Measurements from ENCODE around the gene SRD5A3.
A peak's percentile ranks its signal among the peaks of the same experiment; 100 is the strongest.

The SRD5A3 gene

DNA sequence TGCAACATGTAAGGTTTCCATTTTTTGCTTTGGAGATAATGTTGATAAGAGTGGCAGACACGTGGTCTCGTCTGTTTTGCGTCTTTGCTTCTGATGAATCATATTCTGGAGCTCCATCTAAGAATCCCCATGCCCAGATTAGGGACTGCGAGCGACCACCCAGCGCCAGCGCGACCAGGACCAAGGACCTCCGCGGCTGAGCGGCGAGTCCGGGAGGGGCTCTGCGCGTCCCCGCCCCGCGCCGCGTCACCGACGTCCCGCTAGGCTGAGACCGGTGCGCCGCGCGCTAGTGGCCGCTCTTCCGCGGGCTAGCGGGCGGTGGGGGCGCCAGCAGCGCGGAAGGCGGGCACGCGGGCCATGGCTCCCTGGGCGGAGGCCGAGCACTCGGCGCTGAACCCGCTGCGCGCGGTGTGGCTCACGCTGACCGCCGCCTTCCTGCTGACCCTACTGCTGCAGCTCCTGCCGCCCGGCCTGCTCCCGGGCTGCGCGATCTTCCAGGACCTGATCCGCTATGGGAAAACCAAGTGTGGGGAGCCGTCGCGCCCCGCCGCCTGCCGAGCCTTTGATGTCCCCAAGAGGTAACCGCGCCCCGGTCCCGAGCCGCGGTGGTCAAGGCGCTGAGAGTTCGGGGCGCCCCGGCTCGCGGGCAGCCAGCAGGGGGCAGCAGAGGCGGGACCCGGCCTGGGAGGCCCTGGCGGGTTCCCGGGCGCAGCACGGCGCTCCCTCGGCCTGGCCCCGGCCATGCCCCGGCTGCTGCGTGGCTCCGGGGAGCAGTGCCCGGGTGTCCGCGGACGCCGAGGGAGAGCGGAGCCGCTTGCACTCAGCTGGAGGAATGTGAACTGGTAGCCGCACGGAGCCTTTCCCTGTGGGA is at the start of gene SRD5A3:
TSS of gene SRD5A3 (plus strand) at position 263 of the 871 bp plus-strand sequence. CDS start at position 358, 95 bp downstream.
- peak; percentile 78 for DNase-seq

- no peak for DNase-seq
Measured at GRCh38 chr4:55297346-55297745, 48.7 kb upstream of the SRD5A3 start.

DNA sequence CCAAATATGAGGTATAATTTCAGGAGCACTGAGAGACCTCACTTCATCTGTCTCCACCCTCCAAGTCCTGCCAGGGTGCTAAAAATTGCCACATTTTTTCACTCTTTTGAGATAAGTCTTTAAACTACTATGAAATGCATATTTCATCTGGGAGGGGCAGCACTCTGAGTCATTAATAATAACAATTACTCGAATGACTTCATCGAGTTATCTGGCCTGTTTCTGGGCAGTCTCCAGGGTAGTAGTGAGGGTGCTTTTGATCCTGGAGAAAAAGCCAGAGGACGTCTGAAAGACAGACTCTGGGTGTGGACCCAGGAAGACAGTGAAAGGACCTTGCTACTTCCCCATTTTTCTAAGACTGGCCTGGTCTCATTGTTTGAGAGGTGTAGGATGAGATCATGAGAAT is 42.3 kb upstream of the SRD5A3 start:
- no peak for DNase-seq

DNA sequence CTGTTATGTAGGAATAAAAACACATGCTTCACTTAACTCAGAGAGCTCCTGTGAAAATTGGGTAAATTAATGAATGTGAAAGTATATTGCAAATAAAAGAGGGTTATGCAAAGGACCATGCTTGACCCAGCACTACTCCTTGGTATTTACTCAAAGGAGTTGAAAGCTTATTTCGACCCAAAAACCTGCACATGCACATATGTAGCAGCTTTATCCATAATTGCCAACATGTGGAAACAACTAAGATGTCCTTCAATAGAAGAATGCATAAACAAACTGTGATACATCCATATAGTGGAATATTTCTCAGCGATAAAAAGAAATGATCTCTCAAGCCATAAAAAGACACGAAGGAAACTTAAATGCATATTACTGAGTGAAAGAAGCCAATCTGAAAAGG is 41.7 kb upstream of the SRD5A3 start:
- DNase-seq, result no peak

GRCh38 chr4:55308071-55308470 is 38.0 kb upstream of the SRD5A3 start:
- DNase-seq, result no peak

DNA sequence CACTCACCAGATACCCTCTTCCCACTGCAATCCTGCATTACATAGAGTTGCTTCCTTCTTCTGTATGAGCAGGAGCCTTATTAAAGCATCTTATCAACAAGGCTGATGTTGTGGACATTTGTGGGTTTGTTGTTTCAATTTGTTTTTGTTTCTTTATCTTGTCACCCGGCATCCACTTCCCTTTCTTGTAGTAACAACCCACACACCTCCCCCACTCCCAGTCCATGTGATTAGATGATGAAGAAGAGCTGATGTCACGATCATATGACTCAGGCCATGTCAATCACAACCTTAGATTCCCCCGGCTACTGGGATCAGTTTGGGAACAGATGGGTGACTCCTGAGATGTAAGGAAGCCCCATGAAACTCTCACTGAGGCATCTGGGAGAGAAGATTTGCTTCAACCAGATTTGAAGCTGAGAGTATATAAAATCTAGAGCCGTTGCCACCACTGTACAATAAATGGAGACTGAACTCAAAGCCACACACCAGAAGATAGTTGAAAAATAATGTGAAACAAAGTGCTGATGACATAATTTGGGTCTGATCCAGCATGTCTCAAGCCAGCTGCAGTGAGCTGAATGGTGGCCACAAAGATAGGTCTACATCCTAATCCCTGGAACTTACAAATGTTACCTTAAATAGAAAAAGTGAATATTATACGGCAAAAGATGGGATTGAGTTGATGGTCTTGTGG is 34.1 kb upstream of the SRD5A3 start:
- no peak for DNase-seq

DNA sequence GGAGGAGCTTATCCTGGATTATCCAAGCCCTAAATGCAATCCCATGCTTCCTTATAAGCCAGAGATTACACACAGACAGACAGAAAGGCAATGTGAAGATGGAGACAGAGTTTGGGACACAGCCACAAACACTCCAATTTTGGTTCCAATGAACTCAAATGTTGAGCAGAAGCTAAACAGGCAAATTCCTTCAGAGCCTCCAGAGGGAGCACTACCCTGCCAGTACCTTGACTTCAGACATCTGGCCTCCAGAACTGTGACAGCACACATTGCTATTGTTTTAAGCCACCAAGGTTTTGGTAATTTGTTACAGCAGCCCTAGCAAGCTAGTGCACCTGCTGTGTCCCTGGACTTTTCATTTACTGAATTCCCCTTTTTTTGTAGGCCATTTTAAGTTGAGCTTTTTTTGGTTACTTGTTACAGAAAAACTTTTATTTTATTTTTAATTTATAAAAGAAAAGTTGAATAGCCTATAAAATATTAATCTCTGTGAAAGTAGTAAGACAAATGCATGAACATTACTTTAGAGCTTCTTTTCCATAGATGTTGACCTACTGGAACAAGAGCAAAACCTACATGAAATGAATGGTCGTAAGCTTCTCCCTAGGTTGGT is 33.4 kb upstream of the SRD5A3 start:
- no peak for DNase-seq

- no peak for DNase-seq
Measured at GRCh38 chr4:55314141-55314820, 31.8 kb upstream of the SRD5A3 start.

- DNase-seq, result no peak
Measured at GRCh38 chr4:55318175-55319129, 27.6 kb upstream of the SRD5A3 start.

DNA sequence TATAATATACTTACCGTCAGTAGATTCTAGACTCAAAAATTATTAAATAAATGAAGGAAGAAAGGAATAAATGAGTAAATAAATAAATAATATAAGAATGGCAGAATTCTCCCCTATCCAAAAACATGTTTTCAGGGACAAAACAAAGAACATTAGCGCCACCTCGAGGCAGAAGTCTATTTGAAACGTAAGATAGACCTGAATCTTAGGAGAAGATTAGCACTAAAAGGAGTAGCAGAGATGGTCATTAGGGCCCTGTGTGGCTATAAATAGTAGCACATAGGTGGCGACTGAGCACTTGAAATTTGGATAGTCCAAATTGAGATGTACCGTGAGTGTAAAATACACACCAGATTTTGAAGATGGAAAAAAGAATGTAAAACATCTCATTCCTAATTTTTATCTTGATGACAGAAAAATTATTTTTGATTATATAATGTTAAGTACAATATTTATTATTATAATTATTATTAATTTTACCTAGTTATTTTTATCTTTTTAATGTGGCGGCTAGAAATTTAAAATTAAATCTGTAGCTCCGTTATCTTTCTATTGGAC is 24.3 kb upstream of the SRD5A3 start:
- DNase-seq, result peak; percentile 57

DNA sequence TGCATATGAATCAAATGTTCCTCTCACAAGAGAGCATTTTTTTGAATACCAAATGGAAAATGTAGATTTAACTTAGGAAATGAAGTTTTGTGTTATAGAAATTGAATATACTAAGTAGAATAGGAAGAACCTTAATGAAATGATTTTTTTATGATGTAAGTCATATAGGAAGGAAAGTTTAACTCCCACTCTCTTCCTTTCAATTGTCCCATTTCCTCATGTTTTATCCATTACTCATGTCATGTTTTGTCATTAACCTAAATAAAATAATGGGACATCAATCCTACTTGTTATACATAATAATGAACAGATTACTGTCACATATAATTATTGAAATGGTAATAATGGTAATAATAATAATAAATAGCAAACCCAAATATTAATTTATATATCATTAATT is 22.7 kb upstream of the SRD5A3 start:
- no peak for DNase-seq

- no peak for DNase-seq
Measured at GRCh38 chr4:55326629-55327028, 19.4 kb upstream of the SRD5A3 start.

DNA sequence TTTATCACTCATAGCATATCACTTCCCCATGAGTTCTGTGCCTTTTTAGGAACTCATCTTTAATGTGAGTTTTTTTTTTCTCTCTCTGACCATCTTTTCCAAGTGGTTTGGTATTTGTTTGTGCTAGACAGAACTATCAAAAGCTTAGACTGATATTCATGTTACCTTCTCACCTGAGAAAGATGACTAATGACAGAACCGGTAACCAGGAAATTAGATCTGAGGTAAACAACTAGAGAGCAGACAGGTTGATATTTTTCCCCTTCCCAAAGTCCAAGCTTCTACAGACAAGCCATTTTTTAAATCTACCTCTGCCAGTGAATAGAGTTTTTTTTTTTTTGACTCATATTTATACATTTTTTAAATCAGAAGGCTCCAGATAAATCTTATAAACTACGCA is 17.0 kb upstream of the SRD5A3 start:
- DNase-seq, result no peak

DNA sequence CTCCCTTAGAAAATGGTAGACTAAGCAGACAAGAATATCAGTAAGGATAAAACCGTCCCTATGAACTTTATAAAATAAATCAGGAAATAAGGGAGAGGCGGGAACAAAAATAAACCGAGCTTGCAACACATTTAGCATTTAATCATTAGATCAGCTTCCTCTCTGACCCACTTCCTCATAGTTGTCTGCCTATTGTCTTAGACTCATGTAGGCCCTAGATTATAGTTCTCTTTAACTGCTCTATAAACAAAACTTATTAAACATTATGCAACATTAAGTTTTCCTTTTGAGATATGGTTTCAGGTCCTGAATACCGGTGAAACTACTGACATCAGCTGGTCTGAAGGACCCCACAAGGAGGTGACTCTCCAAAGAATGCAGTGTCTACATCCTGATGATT is 15.8 kb upstream of the SRD5A3 start:
- DNase-seq, result no peak

GRCh38 chr4:55336138-55337034 is 9.7 kb upstream of the SRD5A3 start:
- DNase-seq, result no peak

GRCh38 chr4:55337944-55338343 is 8.1 kb upstream of the SRD5A3 start:
- no peak for DNase-seq

DNA sequence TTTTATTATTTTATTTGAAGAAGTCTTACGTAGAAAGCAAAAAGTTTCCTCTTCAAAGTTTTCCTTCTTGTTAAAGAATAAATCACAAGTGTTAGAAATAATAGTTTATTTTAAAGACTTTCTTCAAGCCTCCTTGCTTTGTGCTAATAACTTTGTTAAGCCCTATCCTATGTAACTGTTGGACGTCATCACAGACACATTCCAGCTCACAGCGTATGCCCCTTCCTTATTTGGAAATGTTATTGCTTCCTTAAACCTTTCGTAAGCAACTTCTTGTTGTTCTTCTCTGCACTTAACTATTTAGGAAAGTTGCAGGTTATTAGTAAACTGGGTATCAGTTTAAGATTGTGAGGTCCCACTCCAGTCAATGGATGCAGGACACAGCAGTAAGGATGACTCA is 7.6 kb upstream of the SRD5A3 start:
- no peak for DNase-seq

DNA sequence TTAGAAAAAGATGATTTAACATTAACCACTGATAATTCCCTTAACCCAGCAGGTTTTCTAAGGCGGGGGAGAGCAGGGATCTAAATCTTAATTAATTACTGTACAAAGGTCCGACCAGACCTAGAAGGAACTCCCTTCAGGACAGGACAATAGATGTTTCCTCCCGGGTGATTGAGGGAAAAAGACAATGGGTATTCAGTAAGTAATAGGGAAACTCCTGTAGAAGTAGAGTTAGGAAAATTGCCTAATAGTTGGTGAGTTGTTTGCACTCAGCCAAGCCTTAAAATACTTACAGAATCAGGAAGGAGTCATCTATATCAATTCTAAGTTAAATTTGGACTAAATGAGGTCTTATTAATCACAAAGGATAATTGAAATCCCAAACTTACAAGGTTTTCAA is 5.8 kb upstream of the SRD5A3 start:
- DNase-seq, result no peak

GRCh38 chr4:55343887-55344286 is 2.2 kb upstream of the SRD5A3 start:
- DNase-seq, result no peak

DNA sequence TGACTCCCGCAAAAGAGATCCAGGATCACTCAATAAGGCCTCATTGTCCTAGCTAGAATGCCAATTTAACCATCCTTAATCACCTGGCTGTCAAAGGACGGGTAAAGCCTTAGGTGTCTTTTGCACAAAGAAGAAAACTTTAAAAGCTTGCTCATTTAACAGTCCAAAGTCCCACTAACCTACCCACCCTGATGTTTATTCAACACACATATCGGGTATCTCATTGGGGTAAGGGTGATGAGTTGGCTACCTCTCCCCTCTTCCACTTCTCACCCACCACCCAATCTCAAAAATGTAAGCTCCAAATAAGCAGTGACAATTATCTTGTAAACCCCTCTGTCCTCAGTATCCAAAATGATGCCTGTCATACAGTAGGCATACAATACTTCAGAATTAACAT is 988 bp upstream of the SRD5A3 start:
- no peak for DNase-seq

DNA sequence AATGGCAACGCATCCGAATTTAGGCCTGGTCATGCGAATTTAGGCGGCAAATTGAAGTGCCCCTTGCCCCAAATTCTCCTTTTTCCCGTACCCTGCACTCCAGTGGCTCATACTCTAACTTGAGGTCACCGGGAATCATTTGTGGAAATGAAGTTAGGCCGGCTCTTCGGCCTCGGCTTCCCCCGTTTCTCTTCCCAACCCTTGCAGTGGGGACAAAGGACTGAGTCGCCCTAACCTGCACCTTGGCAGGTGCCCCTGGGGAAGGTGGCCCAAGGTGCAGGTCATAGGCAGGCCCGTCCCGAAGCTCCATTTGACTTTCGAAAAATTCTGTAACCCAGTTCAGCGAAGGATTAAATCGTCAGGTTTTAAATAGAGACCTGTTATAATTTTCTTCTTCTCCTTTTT is 811 bp downstream of the SRD5A3 start:
- DNase-seq, result no peak

Measured in NCI-H1092 (cell line).